Activated CD4-positive, alpha-beta memory T cell treated with anti-CD3 and anti-CD28 coated beads for 36 hours (primary cell): ENCODE results near the gene MYH4. TPM values are rescaled to one million over a fixed set of nuclear protein-coding genes. Genes with fewer than 3 reads are reported as not detected.

Source experiments
- CTCF ChIA-PET: fragments of 350-600 bp; sonication (Branson Sonifier 250); formaldehyde crosslinking; loops from one replicate; lab custom pipeline; 2021; ENCODE audit warnings: antibody characterized with exemption, inconsistent platforms; lab: Charles Lee
- POLR2A ChIA-PET: fragments of 350-600 bp; sonication (Branson Sonifier 250); formaldehyde crosslinking; loops from one replicate; lab custom pipeline; 2021; ENCODE audit warnings: antibody characterized with exemption; lab: Charles Lee
- DNase-seq: peaks from one replicate; pipeline ENCODE4 v3.0.0-alpha.2; 2020
- H3K27ac Mint-ChIP-seq: one replicate; pipeline ENCODE4 v1.8.0; 2021; ENCODE audit warnings: mixed read lengths
- H3K27me3 Mint-ChIP-seq: one replicate; pipeline ENCODE4 v1.8.0; 2021; ENCODE audit warnings: mixed read lengths
- H3K36me3 Mint-ChIP-seq: one replicate; pipeline ENCODE4 v1.8.0; 2021; ENCODE audit warnings: mixed read lengths
- H3K4me1 Mint-ChIP-seq: one replicate; pipeline ENCODE4 v1.8.0; 2021; ENCODE audit warnings: low read depth, mixed read lengths
- H3K4me3 Mint-ChIP-seq: one replicate; pipeline ENCODE4 v1.8.0; 2021; ENCODE audit warnings: mild to moderate bottlenecking, mixed read lengths
- H3K9me3 Mint-ChIP-seq: one replicate; pipeline ENCODE4 v1.8.0; 2021; ENCODE audit warnings: mixed read lengths
- intact Hi-C: fragments of 100-400 bp; cut with micrococcal nuclease; formaldehyde crosslinking; loops from one replicate; pipeline ENCODE4 v1.15.1; 2023
- total RNA-seq, 2 experiments: library from RNA; stranded (reverse); gene quantifications; one replicate each; pipeline ENCODE4 v1.2.3, GENCODE V29; 2021

Gene MYH4
- total RNA-seq, 2 experiments from 2014 or later = not detected

DNA sequence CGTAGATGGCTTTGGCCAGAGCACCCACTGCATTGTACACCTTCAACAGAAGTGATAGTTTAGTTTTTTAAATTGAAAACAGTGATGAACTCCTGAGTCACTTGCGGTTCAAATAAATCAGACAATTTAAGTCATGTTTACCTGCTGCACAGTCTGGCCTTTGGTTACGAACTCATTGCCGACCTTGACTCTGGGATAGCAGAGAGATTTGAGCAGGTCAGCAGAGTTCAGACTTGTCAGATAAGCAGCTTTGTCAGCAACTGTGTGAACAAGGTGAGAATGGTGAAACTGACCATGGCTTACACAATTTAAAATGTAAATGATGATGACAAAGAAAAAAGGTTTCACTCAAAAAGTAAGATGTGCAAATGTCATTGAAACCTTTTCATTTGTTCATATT, 9.3 kb downstream of the MYH4 start:
- ChIA-PET POLR2A (no interaction called here), CTCF (no interaction called here)
- H3K4me1 Mint-ChIP-seq = no peaks in the 10 kb centered on the region
- no peak overlapping the region for H3K4me3 Mint-ChIP-seq
- no peak overlapping the region for H3K27ac Mint-ChIP-seq
- H3K9me3 Mint-ChIP-seq = no peaks in the 10 kb centered on the region
- no peak for DNase-seq
- H3K27me3 Mint-ChIP-seq = peaks cover 6% of the 10 kb centered on the region
- intact Hi-C loops = no loop called here
- H3K36me3 Mint-ChIP-seq = no peaks in the 10 kb centered on the region

DNA sequence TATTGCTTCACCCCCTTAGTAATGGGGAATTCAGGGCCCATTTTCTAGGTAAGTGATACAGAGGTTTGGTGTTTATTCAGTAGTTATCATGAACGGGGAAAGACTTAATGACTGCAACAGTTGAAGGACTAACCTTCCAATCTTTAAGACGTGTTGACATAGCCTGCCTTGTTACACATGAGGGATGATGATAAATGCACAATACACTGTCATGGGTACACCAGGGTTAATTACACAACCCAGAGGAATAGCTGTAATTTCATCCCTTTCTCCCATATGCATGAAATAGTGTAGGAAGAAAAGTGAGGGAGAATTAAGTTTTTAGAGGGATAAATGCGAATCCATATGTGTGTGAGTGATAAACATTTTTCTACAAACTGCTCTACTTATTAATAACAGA, 10.7 kb downstream of the MYH4 start:
- ChIA-PET CTCF (no interaction called here), POLR2A (no interaction called here)
- H3K9me3 Mint-ChIP-seq = no peaks in the 10 kb centered on the region
- H3K36me3 Mint-ChIP-seq = no peaks in the 10 kb centered on the region
- H3K4me1 Mint-ChIP-seq = no peaks in the 10 kb centered on the region
- H3K27ac Mint-ChIP-seq = no peak overlapping the region
- no peak for DNase-seq
- no peak overlapping the region for H3K4me3 Mint-ChIP-seq
- H3K27me3 Mint-ChIP-seq = peaks cover 6% of the 10 kb centered on the region
- intact Hi-C loops = no loop called here

DNA sequence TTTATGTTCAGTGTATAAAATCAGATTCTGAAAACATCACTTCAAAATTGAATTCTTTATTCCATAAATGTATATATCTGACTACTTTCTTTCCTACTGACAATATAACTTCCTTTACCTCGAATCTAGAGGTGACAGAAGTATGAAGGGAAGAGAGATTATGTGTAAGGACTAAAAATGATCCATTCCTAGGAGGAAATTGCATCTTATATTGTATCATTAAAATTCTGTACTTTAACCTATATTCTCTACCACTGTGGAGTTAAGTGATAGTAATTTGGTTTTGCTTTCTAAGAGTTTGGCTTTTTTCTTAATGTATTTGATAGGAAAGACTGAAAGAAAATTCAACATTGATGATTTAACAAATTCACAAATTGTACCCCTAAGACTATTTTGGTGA, 11.4 kb downstream of the MYH4 start:
- Mint-ChIP-seq H3K4me1 (no peaks in the 10 kb centered on the region), H3K27ac (no peak overlapping the region), H3K4me3 (no peak overlapping the region), H3K9me3 (no peaks in the 10 kb centered on the region), H3K36me3 (no peaks in the 10 kb centered on the region), H3K27me3 (peaks cover 6% of the 10 kb centered on the region)
- POLR2A ChIA-PET = no interaction called here
- intact Hi-C loops = no loop called here
- CTCF ChIA-PET = no interaction called here
- no peak for DNase-seq

DNA sequence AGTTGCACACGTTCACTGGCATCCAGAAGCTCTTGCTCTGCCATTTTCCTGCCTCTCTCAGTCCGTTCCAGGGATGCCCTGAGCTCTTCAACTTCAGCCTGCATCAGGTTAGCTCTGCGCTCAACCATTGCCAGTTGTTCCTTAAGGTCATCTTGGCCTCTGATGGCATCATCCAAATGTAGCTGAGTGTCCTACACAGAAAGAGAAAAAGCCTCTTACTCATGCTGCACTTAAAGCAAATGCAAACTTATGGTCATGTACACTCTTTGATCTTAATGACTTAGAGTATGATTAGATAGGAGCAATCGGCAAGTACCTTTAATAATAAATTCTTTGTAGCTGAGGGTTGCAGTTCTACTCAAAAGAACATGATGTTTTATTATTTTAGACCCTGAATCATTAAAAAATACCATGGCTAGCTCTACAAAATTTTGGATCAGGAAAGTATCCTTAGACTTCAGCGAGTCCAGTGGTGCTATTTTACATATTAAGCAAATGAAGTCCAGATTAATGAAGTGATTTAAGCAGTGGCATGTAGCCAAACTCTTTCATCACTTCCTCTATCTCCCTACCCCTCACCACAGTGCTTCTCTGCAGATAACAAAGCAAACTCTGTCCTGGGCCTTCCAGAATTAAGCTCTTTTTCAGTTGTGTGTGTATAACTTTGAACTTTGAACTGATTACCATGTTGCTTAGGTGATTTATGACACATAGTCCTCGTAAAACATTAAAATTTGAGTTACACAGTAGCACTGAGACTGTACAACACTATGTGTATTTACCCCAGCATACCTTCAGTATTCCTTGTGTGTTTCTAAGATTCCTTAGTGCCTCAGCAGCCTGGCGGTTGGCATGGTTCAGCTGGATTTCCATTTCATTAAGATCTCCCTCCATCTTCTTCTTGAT, 22.1 kb downstream of the MYH4 start:
- Mint-ChIP-seq H3K27ac (no peak overlapping the region), H3K9me3 (no peaks in the 10 kb centered on the region)

DNA sequence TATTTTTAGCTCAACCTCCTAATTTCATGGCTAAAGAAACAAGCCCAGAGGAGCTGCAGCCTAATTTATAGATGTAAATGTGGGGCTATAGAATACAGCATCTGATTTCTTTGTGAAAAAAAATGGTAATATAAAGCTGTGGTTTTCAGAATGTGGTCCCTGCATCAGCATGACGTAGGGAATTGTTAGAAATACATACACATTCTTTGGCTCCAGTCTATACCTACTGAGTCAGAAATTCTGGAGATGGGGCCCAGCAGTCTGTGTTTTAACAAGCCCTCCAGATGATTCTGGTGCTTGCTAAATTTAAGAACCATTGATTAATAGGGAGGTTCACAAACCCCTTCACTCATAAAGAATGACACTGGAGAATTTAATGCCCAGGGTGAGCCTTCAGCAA, 29.5 kb downstream of the MYH4 start:
- ChIA-PET CTCF (no interaction called here), POLR2A (no interaction called here)
- intact Hi-C loops = no loop called here
- Mint-ChIP-seq H3K27ac (no peak overlapping the region), H3K4me1 (no peaks in the 10 kb centered on the region), H3K9me3 (no peaks in the 10 kb centered on the region), H3K4me3 (no peak overlapping the region), H3K27me3 (peaks cover 22% of the 10 kb centered on the region), H3K36me3 (no peaks in the 10 kb centered on the region)
- DNase-seq = no peak

More for the DNA sequence above, 22.1 kb downstream of the MYH4 start:
- DNase-seq = no peak
- Mint-ChIP-seq H3K27me3 (peaks cover 8% of the 10 kb centered on the region), H3K4me3 (no peak overlapping the region), H3K4me1 (no peaks in the 10 kb centered on the region), H3K36me3 (no peaks in the 10 kb centered on the region)
- intact Hi-C loops = no loop called here
- POLR2A ChIA-PET = no interaction called here
- CTCF ChIA-PET = interaction anchor here (0.5 to 1.6 kb wide), 3 partner anchors 112 to 170 kb away, joined by 3 to 6 read pairs (median 6); no protein-coding TSS in a partner anchor

DNA sequence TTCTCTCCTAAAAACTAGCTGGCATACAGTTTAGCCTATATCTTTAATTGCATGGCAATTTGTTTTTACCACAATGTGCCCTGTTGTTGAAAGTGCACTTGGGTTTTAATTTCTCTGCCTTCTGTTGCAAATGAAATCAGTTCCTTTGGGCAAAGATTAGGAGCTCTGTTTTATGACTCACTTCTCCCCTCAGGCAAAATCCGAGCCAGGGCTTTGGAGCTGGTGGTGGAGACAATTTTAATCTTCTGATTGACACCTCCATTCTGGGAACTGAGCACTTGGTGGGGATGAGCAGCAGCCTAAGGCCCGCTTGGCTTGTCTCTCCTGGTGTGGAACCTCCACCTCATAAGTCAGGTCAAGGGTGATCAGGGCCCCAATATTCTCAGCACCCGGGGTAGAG, 34.3 kb downstream of the MYH4 start:
- POLR2A ChIA-PET = no interaction called here
- H3K27me3 Mint-ChIP-seq = peaks cover 14% of the 10 kb centered on the region

DNA sequence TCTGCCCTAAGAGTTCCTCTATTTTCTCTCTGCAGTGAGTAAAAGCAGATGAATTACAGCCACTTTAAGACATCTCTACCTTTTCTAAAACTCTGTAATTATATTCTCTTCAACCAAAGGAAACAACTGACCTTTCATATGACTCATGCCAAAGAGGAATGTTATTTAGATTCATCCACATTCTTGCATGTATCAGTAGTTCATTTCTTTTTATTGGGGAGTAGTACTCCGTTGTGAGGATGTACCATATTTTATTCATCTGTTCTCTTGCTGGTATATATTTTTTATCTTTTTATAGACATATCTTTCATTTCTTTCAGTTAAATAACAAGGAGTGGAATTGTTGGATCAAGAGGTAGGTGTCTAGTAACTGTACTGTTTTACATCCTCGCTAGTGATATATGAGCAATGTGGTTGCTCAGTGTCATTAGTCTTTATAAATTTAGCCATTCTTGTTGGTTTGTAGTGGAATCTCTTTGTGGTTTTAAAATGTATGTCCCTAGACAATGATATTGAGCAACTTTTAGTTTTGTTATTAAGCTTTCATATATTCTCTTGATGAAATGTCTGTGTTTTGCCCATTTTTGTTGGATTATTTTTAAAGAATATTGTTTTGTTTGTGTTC, 39.8 kb downstream of the MYH4 start:
- DNase-seq = no peak
- H3K9me3 Mint-ChIP-seq = peaks cover 3% of the 10 kb centered on the region
- H3K27ac Mint-ChIP-seq = no peak overlapping the region
- CTCF ChIA-PET = no interaction called here
- no peaks in the 10 kb centered on the region for H3K4me1 Mint-ChIP-seq
- intact Hi-C loops = no loop called here
- H3K27me3 Mint-ChIP-seq = peaks cover 2% of the 10 kb centered on the region
- POLR2A ChIA-PET = no interaction called here
- no peaks in the 10 kb centered on the region for H3K36me3 Mint-ChIP-seq
- H3K4me3 Mint-ChIP-seq = no peak overlapping the region

More for the DNA sequence above, 34.3 kb downstream of the MYH4 start:
- peaks cover 3% of the 10 kb centered on the region for H3K9me3 Mint-ChIP-seq
- no peaks in the 10 kb centered on the region for H3K4me1 Mint-ChIP-seq
- intact Hi-C loops = no loop called here
- no peak for DNase-seq
- H3K4me3 Mint-ChIP-seq = no peak overlapping the region
- H3K27ac Mint-ChIP-seq = no peak overlapping the region
- no peaks in the 10 kb centered on the region for H3K36me3 Mint-ChIP-seq
- CTCF ChIA-PET = no interaction called here

DNA sequence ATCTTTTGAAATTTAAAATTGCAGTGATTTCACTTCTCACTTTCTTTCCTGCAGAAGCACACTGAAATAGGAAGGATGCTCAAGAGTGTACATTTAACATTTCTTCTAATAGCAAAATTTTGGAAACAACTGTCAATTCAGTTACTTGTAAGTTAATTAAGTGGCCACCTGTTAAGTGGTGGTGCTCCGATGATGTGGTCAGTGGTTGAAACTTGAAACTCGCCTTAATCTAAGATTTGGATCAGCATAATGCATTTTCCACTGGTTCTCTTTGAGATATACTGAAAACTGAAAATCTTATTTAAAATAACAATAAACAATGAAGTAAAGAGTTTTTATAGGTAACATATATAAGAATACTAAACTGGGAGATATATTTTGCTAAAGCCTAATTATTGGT, 40.6 kb downstream of the MYH4 start:
- Mint-ChIP-seq H3K27me3 (peaks cover 2% of the 10 kb centered on the region), H3K4me1 (no peaks in the 10 kb centered on the region), H3K27ac (no peak overlapping the region), H3K4me3 (no peak overlapping the region), H3K9me3 (peaks cover 3% of the 10 kb centered on the region), H3K36me3 (no peaks in the 10 kb centered on the region)
- intact Hi-C loops = no loop called here
- DNase-seq = no peak
- POLR2A ChIA-PET = no interaction called here
- CTCF ChIA-PET = no interaction called here

DNA sequence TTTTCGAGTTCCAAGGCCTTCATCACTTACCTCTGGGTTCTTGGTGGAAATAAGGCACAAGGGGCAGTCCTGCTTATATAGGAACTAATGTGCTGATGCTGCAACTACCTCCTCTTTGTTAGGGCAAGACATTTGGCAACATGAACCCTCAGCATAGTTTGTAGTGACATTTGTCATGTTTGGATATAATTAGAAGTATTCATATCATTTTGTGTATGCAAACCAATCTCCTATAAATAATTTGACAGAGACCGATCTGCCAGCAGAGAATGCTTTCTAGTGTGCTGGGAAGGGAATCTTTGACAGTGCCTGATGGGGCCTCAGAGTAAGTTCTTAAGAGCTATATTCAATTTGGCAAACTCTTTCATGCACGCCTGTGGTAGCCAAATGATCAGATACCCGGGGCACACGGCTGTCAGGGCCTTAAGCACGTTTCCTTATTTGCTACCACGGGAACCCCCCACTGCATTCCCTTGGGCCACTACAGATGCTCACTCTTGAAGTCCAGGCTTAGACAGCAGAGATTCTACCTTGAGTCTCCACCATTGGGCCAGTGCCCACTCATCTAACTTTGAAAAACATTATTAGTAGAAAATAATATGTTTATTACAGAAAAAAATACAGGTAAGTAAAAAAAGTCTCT, 47.3 kb downstream of the MYH4 start, which contains the start of gene MYH8:
Gene MYH8, minus strand, starts transcription at position 51 of the 643 bp plus-strand sequence. CDS start 1,723 bp downstream, outside the sequence.
- Mint-ChIP-seq H3K36me3 (no peaks in the 10 kb centered on the region), H3K4me3 (no peak within 1 kb of the TSS), H3K9me3 (no peaks in the 10 kb centered on the region), H3K4me1 (no peaks in the 10 kb centered on the region), H3K27ac (no peak within 1 kb of the TSS), H3K27me3 (peaks cover 1% of the 10 kb centered on the region)
- POLR2A ChIA-PET = no interaction called here
- DNase-seq = no peak
- intact Hi-C loops = no loop called here
- CTCF ChIA-PET = no interaction called here

DNA sequence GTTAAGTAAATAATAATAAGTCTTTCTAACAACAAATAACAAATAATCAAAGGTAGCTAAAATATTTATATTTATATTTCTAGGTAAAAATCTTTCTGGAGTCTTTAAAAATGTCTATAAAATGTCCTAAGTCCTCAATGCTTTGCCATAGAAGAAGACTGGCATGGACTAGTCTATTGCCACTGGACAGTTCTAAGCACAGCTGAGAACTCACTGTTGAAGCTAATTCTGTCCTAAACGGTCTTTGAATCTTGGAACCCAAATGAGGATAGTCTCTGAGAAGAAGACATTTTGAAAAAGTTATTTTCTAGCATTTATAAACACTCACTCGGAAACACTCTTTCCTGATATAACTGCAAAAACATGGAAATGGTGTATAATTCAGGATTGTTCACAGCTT, 48.1 kb downstream of the MYH4 start:
- intact Hi-C loops = no loop called here
- POLR2A ChIA-PET = no interaction called here
- Mint-ChIP-seq H3K4me1 (no peaks in the 10 kb centered on the region), H3K27me3 (peaks cover 1% of the 10 kb centered on the region), H3K4me3 (no peak overlapping the region), H3K9me3 (no peaks in the 10 kb centered on the region), H3K36me3 (no peaks in the 10 kb centered on the region), H3K27ac (no peak overlapping the region)
- DNase-seq = no peak
- CTCF ChIA-PET = no interaction called here

DNA sequence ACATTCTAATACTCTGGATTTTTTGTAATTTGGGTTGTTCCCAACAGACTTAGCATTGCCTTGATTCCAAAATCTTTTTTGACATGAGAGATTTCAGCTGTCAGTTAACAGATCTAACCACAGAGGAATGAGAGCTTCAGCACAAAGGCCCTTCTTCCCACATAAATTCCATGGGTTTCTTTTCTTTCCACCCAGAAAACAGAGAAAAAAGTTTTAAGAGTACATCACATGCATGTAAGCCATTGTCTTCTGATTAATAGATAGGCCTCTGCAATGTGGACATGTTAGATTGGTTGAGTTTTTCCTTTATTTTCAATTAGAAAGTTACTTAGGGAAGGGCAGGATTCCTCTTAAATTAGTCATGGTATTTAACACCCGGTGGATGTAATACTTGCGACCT, 48.5 kb downstream of the MYH4 start:
- intact Hi-C loops = no loop called here
- Mint-ChIP-seq H3K4me3 (no peak overlapping the region), H3K9me3 (no peaks in the 10 kb centered on the region), H3K4me1 (no peaks in the 10 kb centered on the region), H3K36me3 (no peaks in the 10 kb centered on the region), H3K27ac (no peak overlapping the region), H3K27me3 (peaks cover 1% of the 10 kb centered on the region)
- no peak for DNase-seq
- POLR2A ChIA-PET = no interaction called here
- CTCF ChIA-PET = no interaction called here

DNA sequence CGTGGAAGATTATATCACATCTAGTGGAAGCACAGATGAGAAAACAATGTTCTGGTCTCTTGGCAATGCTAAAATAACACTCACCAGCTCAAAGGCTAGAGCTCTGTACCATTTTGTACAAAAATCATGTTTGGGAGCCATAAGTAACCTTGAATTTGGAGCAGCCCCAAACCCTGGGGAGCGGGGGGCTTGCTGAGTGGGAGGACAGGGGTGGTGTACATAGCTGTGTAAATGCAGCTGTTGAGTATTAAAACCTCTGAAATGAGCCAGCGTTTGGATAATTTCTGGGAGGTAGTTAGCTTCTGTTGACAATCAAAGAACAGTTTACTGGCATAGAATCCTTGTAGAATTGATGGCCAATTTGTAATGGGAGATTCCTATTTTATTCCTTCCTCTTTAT, 51.9 kb downstream of the MYH4 start:
- POLR2A ChIA-PET = no interaction called here
- Mint-ChIP-seq H3K4me3 (no peak overlapping the region), H3K27ac (no peak overlapping the region), H3K36me3 (no peaks in the 10 kb centered on the region), H3K27me3 (peaks cover 1% of the 10 kb centered on the region), H3K9me3 (no peaks in the 10 kb centered on the region), H3K4me1 (no peaks in the 10 kb centered on the region)
- DNase-seq = no peak
- intact Hi-C loops = no loop called here
- CTCF ChIA-PET = no interaction called here
